WTC11 (cell line): Measurements from ENCODE around the gene CSPG5.

Source experiments
- CTCF ChIP-seq: fragments of 200-600 bp; IDR thresholded peaks from 2 replicates; pipeline ENCODE4 v1.8.0; 2022; ENCODE audit warnings: antibody characterized with exemption
- ZNF416 ChIP-seq: fragments of 250-450 bp; sonication (Bioruptor Pico); IDR thresholded peaks from 2 replicates; pipeline ENCODE4 v1.9.0; 2021; ENCODE audit warnings: mild to moderate bottlenecking, inconsistent platforms

GRCh38 chr3:47512416-47513124, 66.1 kb downstream of the CSPG5 start:
- TF ChIP-seq ZNF416 (CRISPR knock-in tag) (no peak), CTCF (no peak)
